HL-60 (cell line): Measurements from ENCODE around the gene PTTG1.

ENCODE experiments used
- DNase-seq, 2 experiments: peaks; one replicate each; pipeline ENCODE4 v3.0.0-alpha.2; 2010 to 2020; ENCODE audit warnings: low read depth in 1 of 2, low spot score in 1 of 2
- H3K27ac ChIP-seq: fragments of 250-450 bp; sonication (Bioruptor Pico); replicated peaks from 2 replicates; pipeline ENCODE4 v1.5.1; 2020; ENCODE audit warnings: mild to moderate bottlenecking, moderate library complexity
- H3K27me3 ChIP-seq: fragments of 250-450 bp; sonication (Bioruptor Pico); 2 replicates; pipeline ENCODE4 v1.5.1; 2021; ENCODE audit warnings: mild to moderate bottlenecking, moderate library complexity; ENCODE audit not compliant: insufficient read depth, poor library complexity, severe bottlenecking
- H3K4me3 ChIP-seq: replicated peaks from 2 replicates; pipeline ENCODE4 v1.5.1; 2011; ENCODE audit warnings: mild to moderate bottlenecking, control low read depth, low read length; ENCODE audit not compliant: insufficient read depth
- GABPA ChIP-seq: IDR thresholded peaks from 2 replicates; pipeline ENCODE4 v1.6.1; 2012; ENCODE audit warnings: low read depth
- POLR2AphosphoS5 ChIP-seq: IDR thresholded peaks from 2 replicates; pipeline ENCODE4 v1.6.1; 2012; ENCODE audit warnings: low read depth
- SPI1 ChIP-seq: IDR thresholded peaks from 2 replicates; pipeline ENCODE4 v1.6.1; 2012; ENCODE audit warnings: low read depth, mild to moderate bottlenecking, borderline replicate concordance
- TF ChIP-seq, protein P1 (sequence below): IDR thresholded peaks from 2 replicates; pipeline ENCODE4 v1.6.1; 2012; ENCODE audit warnings: low read depth; ENCODE audit not compliant: insufficient replicate concordance
- TF ChIP-seq, protein P2 (sequence below): IDR thresholded peaks from one replicate; pipeline ENCODE4 v1.5.1; 2011; ENCODE audit warnings: low read length, control low read depth, inconsistent platforms; ENCODE audit not compliant: insufficient read depth

The PTTG1 gene

DNA sequence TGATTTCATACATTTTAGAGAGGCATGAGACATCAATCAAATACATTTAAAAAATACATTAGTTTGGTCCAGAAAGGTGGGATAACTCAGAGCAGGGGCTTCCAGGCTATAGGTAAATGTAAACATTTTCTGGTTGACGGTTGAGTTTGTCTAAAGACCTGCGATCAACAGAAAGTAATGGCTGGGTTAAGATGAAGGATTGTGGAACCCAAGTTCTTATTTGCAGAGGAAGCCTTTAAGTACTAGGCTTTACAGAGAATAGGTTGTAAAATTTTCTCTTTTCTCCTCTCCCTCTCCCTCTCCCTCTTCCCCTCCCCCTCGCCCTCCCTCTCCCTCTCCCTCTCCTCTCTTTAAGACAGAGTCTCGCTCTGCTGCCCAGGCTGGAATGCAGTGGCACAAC is 50.8 kb downstream of the PTTG1 start:
- TF ChIP-seq, protein P1, sequence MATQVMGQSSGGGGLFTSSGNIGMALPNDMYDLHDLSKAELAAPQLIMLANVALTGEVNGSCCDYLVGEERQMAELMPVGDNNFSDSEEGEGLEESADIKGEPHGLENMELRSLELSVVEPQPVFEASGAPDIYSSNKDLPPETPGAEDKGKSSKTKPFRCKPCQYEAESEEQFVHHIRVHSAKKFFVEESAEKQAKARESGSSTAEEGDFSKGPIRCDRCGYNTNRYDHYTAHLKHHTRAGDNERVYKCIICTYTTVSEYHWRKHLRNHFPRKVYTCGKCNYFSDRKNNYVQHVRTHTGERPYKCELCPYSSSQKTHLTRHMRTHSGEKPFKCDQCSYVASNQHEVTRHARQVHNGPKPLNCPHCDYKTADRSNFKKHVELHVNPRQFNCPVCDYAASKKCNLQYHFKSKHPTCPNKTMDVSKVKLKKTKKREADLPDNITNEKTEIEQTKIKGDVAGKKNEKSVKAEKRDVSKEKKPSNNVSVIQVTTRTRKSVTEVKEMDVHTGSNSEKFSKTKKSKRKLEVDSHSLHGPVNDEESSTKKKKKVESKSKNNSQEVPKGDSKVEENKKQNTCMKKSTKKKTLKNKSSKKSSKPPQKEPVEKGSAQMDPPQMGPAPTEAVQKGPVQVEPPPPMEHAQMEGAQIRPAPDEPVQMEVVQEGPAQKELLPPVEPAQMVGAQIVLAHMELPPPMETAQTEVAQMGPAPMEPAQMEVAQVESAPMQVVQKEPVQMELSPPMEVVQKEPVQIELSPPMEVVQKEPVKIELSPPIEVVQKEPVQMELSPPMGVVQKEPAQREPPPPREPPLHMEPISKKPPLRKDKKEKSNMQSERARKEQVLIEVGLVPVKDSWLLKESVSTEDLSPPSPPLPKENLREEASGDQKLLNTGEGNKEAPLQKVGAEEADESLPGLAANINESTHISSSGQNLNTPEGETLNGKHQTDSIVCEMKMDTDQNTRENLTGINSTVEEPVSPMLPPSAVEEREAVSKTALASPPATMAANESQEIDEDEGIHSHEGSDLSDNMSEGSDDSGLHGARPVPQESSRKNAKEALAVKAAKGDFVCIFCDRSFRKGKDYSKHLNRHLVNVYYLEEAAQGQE: no peak
- TF ChIP-seq SPI1 (no peak), POLR2AphosphoS5 (no peak)
- TF ChIP-seq, protein P2, sequence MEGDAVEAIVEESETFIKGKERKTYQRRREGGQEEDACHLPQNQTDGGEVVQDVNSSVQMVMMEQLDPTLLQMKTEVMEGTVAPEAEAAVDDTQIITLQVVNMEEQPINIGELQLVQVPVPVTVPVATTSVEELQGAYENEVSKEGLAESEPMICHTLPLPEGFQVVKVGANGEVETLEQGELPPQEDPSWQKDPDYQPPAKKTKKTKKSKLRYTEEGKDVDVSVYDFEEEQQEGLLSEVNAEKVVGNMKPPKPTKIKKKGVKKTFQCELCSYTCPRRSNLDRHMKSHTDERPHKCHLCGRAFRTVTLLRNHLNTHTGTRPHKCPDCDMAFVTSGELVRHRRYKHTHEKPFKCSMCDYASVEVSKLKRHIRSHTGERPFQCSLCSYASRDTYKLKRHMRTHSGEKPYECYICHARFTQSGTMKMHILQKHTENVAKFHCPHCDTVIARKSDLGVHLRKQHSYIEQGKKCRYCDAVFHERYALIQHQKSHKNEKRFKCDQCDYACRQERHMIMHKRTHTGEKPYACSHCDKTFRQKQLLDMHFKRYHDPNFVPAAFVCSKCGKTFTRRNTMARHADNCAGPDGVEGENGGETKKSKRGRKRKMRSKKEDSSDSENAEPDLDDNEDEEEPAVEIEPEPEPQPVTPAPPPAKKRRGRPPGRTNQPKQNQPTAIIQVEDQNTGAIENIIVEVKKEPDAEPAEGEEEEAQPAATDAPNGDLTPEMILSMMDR: no peak
- no peaks in the 10 kb centered on the region for H3K27me3 ChIP-seq
- DNase-seq: no peak

DNA sequence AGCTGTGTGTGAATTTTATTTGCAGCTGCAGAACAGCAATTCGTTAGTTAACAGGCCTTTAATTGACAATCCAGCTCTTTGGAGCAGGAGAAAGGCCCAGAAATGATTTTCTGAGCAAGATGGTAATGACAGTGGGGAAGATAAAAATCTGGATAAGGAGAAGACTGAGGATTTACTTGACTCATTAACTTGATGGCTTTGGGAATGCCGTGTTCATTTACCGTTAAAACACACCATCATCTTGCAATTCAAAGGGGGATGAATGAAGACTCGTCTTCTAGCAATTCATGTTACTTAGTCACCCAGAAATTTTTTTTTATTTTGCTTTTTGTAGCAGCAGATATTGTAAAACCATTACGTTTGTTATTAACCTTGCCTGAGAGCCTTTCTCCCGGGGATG is 52.0 kb downstream of the PTTG1 start:
- Histone ChIP-seq H3K4me3 (no peak overlapping the region), H3K27ac (no peak overlapping the region), H3K27me3 (no peaks in the 10 kb centered on the region)
- TF ChIP-seq POLR2AphosphoS5 (no peak), GABPA (no peak), SPI1 (no peak)
- TF ChIP-seq, protein P2: no peak
- TF ChIP-seq, protein P1: no peak
- DNase-seq: no peak

More for the DNA sequence above, 50.8 kb downstream of the PTTG1 start:
- Histone ChIP-seq H3K4me3 (no peak overlapping the region), H3K27ac (no peak overlapping the region)

DNA sequence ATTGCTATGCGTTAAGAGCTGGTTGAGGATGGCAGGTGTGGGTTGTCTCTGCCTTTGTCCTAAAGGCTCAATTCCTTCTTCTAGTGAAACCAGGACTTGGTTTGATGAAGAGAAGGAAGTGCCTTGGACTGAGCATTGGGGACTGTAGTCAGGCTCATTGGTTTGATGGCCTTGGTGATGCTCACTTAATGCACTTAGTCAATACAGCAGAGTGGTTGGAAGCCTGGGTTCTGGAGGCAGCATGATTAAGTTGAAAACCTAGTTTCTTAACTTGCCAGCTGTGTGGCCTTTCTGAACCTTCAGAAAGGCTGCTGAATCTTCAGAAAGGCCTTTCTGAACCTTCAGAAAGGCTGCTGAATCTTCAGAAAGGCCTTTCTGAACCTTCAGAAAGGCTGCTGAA is 52.4 kb downstream of the PTTG1 start:
- DNase-seq: no peak
- H3K27me3 ChIP-seq: no peaks in the 10 kb centered on the region
- H3K4me3 ChIP-seq: no peak overlapping the region
- TF ChIP-seq, protein P2: no peak
- TF ChIP-seq SPI1 (no peak), POLR2AphosphoS5 (no peak), GABPA (no peak)
- TF ChIP-seq, protein P1: no peak
- no peak overlapping the region for H3K27ac ChIP-seq
